Measurements from ENCODE around the gene INHBE.

INHBE gene

GRCh38 chr12:57444744-57445143 lies 10.4 kb upstream of the INHBE start:
- peak overlapping the region; percentile 68; the same call in 1 of the 2 replicates for H2AFZ ChIP-seq (ENCODE audit: low read length)
- H3K4me1 ChIP-seq (ENCODE audit: insufficient read depth, low read length, poor library complexity, severe bottlenecking), result peaks cover 5% of the 10 kb centered on the region
- H3K4me3 ChIP-seq (ENCODE audit: low read length, poor library complexity, severe bottlenecking), result no peak overlapping the region
- H3K79me2 ChIP-seq (ENCODE audit: insufficient read depth, low read length), result no peaks in the 10 kb centered on the region
- no peaks in the 10 kb centered on the region for H3K9me2 ChIP-seq (replicated peaks; ENCODE audit: low read depth, low read length)
- no peak for TF ChIP-seq EZH2phosphoT487 (IDR thresholded peaks at IDR 0.05; ENCODE audit: borderline replicate concordance)
- TF ChIP-seq CTCF (conservative IDR thresholded peaks at IDR 0.05; ENCODE audit: low read length), result no peak
- no peaks in the 10 kb centered on the region for H3K27me3 ChIP-seq (ENCODE audit: insufficient read depth, low read length, poor library complexity, severe bottlenecking)
- H3K36me3 ChIP-seq (ENCODE audit: insufficient read depth, low read length), result no peaks in the 10 kb centered on the region
- no peaks in the 10 kb centered on the region for H3K9me3 ChIP-seq (ENCODE audit: insufficient read depth, low read depth, low read length)
- H3K9ac ChIP-seq (ENCODE audit: low read depth, low read length, poor library complexity, severe bottlenecking), result no peak overlapping the region
- H4K20me1 ChIP-seq (ENCODE audit: insufficient read depth, low read length, poor library complexity, severe bottlenecking), result no peaks in the 10 kb centered on the region
- no peaks in the 10 kb centered on the region for H3F3A ChIP-seq (ENCODE audit: low read depth)
- no peak overlapping the region for H3K4me2 ChIP-seq (ENCODE audit: low read depth, low read length, poor library complexity, severe bottlenecking)

GRCh38 chr12:57446292-57446960 lies 8.7 kb upstream of the INHBE start:
- H3F3A ChIP-seq (ENCODE audit: low read depth), result no peaks in the 10 kb centered on the region
- no peaks in the 10 kb centered on the region for H4K20me1 ChIP-seq (ENCODE audit: insufficient read depth, low read length, poor library complexity, severe bottlenecking)
- H3K4me1 ChIP-seq (ENCODE audit: insufficient read depth, low read length, poor library complexity, severe bottlenecking), result peaks cover 5% of the 10 kb centered on the region
- H3K27me3 ChIP-seq (ENCODE audit: insufficient read depth, low read length, poor library complexity, severe bottlenecking), result no peaks in the 10 kb centered on the region
- H3K4me2 ChIP-seq (ENCODE audit: low read depth, low read length, poor library complexity, severe bottlenecking), result no peak overlapping the region
- H3K36me3 ChIP-seq (ENCODE audit: insufficient read depth, low read length), result no peaks in the 10 kb centered on the region
- no peak overlapping the region for H3K9ac ChIP-seq (ENCODE audit: low read depth, low read length, poor library complexity, severe bottlenecking)
- H3K4me3 ChIP-seq (ENCODE audit: low read length, poor library complexity, severe bottlenecking), result no peak overlapping the region
- H2AFZ ChIP-seq (ENCODE audit: low read length), result no peak overlapping the region
- no peaks in the 10 kb centered on the region for H3K9me2 ChIP-seq (replicated peaks; ENCODE audit: low read depth, low read length)
- no peak for TF ChIP-seq EZH2phosphoT487 (IDR thresholded peaks at IDR 0.05; ENCODE audit: borderline replicate concordance)
- no peaks in the 10 kb centered on the region for H3K79me2 ChIP-seq (ENCODE audit: insufficient read depth, low read length)
- no peaks in the 10 kb centered on the region for H3K9me3 ChIP-seq (ENCODE audit: insufficient read depth, low read depth, low read length)

- Histone ChIP-seq H3K36me3 (ENCODE audit: insufficient read depth, low read length) (no peaks in the 10 kb centered on the region), H3K9me3 (ENCODE audit: insufficient read depth, low read depth, low read length) (no peaks in the 10 kb centered on the region), H3K9me2 (replicated peaks; ENCODE audit: low read depth, low read length) (no peaks in the 10 kb centered on the region), H3K4me2 (ENCODE audit: low read depth, low read length, poor library complexity, severe bottlenecking) (no peak overlapping the region), H3K4me3 (ENCODE audit: low read length, poor library complexity, severe bottlenecking) (no peak overlapping the region), H4K20me1 (ENCODE audit: insufficient read depth, low read length, poor library complexity, severe bottlenecking) (no peaks in the 10 kb centered on the region), H2AFZ (ENCODE audit: low read length) (no peak overlapping the region), H3K79me2 (ENCODE audit: insufficient read depth, low read length) (no peaks in the 10 kb centered on the region), H3K9ac (ENCODE audit: low read depth, low read length, poor library complexity, severe bottlenecking) (no peak overlapping the region), H3K4me1 (ENCODE audit: insufficient read depth, low read length, poor library complexity, severe bottlenecking) (peaks cover 11% of the 10 kb centered on the region), H3K27me3 (ENCODE audit: insufficient read depth, low read length, poor library complexity, severe bottlenecking) (no peaks in the 10 kb centered on the region), H3F3A (ENCODE audit: low read depth) (no peaks in the 10 kb centered on the region)
- no peak for TF ChIP-seq CTCF (conservative IDR thresholded peaks at IDR 0.05; ENCODE audit: low read length)
- no peak for TF ChIP-seq EZH2phosphoT487 (IDR thresholded peaks at IDR 0.05; ENCODE audit: borderline replicate concordance)
Measured at GRCh38 chr12:57448669-57449068, 6.4 kb upstream of the INHBE start.

GRCh38 chr12:57449375-57449774 lies 5.7 kb upstream of the INHBE start:
- H3K9me3 ChIP-seq (ENCODE audit: insufficient read depth, low read depth, low read length), result no peaks in the 10 kb centered on the region
- H3K79me2 ChIP-seq (ENCODE audit: insufficient read depth, low read length), result no peaks in the 10 kb centered on the region
- TF ChIP-seq CTCF (conservative IDR thresholded peaks at IDR 0.05; ENCODE audit: low read length), result no peak
- TF ChIP-seq EZH2phosphoT487 (IDR thresholded peaks at IDR 0.05; ENCODE audit: borderline replicate concordance), result no peak
- H4K20me1 ChIP-seq (ENCODE audit: insufficient read depth, low read length, poor library complexity, severe bottlenecking), result no peaks in the 10 kb centered on the region
- H3K9me2 ChIP-seq (replicated peaks; ENCODE audit: low read depth, low read length), result no peaks in the 10 kb centered on the region
- no peaks in the 10 kb centered on the region for H3F3A ChIP-seq (ENCODE audit: low read depth)
- no peaks in the 10 kb centered on the region for H3K36me3 ChIP-seq (ENCODE audit: insufficient read depth, low read length)
- H3K9ac ChIP-seq (ENCODE audit: low read depth, low read length, poor library complexity, severe bottlenecking), result no peak overlapping the region
- H3K4me3 ChIP-seq (ENCODE audit: low read length, poor library complexity, severe bottlenecking), result no peak overlapping the region
- H3K4me1 ChIP-seq (ENCODE audit: insufficient read depth, low read length, poor library complexity, severe bottlenecking), result peaks cover 11% of the 10 kb centered on the region
- no peaks in the 10 kb centered on the region for H3K27me3 ChIP-seq (ENCODE audit: insufficient read depth, low read length, poor library complexity, severe bottlenecking)
- no peak overlapping the region for H2AFZ ChIP-seq (ENCODE audit: low read length)
- H3K4me2 ChIP-seq (ENCODE audit: low read depth, low read length, poor library complexity, severe bottlenecking), result no peak overlapping the region
